ENCODE data around the gene PCDHB12.
"Not testable (repeated sequence)": the region's sequence is repeated elsewhere in the genome, so short reads cannot be mapped to it uniquely, and the experiment has no call there.

The PCDHB12 gene

DNA sequence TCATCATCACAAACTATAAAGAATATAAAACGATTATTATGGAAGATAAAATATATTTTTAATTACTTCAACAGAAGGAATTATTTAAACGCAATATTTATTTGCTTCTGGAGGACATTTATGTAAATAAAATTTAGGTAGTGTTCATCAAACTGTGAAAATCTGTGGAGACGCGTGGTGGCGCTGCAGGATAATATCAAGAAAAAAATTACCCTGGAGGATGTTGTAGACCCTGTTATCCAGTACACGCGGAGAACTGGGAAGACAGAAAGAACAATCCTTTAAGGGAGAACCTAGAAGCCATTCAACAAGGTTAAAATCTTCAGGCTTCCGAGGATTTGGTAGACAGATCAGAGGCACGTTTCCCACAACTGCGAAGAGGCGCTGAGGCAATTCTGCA, at the start of gene PCDHB12:
Gene PCDHB12, plus strand, starts transcription at position 242 of the 400 bp plus-strand sequence. CDS start 189 bp downstream, outside the sequence.
- DNase-seq, result no peak

DNA sequence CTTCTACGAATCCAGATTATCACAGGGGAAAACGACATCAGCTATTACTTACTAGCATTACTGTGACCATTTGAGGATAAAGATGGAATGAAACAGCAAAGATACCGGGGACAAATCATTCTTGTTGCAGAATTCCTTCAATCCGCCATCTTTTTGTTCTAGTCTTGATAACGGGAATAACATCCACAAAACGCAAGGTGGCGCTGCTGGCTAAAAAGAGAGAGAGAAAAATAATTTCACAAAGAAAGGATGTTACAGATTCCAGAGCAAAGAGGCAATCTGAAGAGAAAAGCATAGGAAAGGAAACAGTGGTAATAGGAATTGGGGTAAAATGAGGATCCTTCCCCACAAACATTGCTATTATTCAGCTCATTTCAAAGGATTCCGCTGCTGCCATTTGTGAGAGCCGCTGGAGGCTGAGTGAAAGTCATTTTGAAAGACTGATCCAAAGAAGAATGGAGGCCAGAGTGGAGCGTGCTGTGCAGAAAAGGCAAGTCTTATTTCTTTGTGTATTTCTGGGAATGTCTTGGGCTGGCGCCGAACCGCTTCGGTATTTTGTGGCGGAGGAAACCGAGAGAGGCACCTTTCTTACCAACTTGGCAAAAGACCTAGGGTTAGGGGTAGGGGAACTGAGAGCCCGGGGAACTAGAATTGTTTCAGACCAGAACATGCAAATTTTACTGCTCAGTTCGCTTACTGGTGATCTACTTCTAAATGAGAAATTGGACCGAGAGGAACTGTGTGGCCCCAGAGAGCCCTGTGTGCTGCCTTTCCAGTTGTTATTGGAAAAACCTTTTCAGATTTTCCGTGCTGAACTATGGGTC, 35.9 kb upstream of the PCDHB12 start, which contains the start of gene PCDHB7:
Gene PCDHB7, plus strand, starts transcription at position 264 of the 824 bp plus-strand sequence. Its CDS starts 192 bp downstream, at position 456.
- DNase-seq, result no peak

DNA sequence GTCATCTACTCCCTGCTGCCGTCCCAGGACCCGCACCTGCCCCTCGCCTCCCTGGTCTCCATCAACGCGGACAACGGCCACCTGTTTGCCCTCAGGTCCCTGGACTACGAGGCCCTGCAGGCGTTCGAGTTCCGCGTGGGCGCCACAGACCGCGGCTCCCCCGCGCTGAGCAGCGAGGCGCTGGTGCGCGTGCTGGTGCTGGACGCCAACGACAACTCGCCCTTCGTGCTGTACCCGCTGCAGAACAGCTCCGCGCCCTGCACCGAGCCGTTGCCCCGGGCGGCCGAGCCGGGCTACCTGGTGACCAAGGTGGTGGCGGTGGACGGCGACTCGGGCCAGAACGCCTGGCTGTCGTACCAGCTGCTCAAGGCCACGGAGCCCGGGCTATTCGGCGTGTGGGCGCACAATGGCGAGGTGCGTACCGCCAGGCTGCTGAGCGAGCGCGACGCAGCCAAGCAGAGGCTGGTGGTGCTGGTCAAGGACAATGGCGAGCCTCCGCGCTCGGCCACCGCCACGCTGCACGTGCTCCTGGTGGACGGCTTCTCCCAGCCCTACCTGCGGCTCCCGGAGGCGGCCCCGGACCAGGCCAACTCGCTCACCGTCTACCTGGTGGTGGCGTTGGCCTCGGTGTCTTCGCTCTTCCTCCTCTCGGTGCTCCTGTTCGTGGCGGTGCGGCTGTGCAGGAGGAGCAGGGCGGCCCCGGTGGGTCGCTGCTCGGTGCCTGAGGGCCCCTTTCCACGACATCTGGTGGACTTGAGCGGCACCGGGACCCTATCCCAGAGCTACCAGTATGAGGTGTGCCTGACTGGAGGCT, 34.0 kb upstream of the PCDHB12 start:
- not testable (repeated sequence) for DNase-seq

DNA sequence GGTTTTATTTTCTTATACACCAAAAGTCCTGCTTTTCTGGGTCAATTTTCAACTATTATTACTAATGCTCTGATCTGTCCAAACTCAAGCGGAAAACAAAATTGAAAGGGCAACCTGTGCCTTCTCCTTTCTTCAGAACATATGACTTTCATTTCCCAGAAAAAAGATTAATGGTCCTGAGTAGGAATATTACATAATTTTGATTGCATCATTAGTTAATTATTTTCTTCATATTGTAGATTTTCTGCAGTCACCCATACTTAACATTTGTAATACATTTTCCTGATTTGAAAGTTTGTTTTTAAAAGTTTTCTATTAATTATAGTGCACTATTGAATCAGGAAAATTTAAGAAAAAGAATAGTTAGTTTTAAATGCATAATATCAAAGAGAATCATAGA, 32.6 kb upstream of the PCDHB12 start:
- DNase-seq, result no peak

DNA sequence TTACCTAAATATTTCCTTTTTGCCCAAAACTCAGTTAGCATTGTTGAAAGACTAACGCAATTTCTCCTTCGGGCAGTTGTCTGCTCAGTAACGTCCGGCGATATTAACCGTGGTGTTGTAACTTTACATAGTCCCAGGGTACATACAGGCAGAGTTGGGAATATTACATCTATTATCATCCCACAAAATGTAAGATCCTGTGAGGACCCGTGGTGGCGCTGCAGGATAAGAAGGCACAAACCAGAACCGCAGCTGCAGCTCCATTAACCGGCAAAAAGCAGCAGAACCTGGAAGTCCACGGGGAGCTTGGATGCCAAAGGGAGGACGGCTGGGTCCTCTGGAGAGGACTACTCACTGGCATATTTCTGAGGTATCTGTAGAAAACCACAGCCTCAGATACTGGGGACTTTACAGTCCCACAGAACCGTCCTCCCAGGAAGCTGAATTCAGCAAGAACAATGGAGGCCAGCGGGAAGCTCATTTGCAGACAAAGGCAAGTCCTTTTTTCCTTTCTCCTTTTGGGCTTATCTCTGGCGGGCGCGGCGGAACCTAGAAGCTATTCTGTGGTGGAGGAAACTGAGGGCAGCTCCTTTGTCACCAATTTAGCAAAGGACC, 30.8 kb upstream of the PCDHB12 start, which contains the start of gene PCDHB8:
Gene PCDHB8, plus strand, starts transcription at position 214 of the 615 bp plus-strand sequence. Its CDS starts 245 bp downstream, at position 459.
- not testable (repeated sequence) for DNase-seq

DNA sequence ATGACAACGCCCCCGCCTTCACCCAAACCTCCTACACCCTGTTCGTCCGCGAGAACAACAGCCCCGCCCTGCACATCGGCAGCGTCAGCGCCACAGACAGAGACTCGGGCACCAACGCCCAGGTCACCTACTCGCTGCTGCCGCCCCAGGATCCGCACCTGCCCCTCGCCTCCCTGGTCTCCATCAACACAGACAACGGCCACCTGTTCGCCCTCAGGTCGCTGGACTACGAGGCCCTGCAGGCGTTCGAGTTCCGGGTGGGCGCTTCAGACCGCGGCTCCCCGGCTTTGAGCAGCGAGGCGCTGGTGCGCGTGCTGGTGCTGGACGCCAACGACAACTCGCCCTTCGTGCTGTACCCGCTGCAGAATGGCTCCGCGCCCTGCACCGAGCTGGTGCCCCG, 29.1 kb upstream of the PCDHB12 start:
- DNase-seq, result not testable (repeated sequence)

DNA sequence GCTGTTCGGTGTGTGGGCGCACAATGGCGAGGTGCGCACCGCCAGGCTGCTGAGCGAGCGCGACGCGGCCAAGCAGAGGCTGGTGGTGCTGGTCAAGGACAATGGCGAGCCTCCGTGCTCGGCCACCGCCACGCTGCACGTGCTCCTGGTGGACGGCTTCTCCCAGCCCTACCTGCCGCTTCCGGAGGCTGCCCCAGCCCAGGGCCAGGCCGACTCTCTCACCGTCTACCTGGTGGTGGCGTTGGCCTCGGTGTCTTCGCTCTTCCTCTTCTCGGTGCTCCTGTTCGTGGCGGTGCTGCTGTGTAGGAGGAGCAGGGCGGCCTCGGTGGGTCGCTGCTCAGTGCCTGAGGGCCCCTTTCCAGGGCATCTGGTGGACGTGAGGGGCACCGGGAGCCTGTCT, 28.6 kb upstream of the PCDHB12 start:
- DNase-seq, result not testable (repeated sequence)

DNA sequence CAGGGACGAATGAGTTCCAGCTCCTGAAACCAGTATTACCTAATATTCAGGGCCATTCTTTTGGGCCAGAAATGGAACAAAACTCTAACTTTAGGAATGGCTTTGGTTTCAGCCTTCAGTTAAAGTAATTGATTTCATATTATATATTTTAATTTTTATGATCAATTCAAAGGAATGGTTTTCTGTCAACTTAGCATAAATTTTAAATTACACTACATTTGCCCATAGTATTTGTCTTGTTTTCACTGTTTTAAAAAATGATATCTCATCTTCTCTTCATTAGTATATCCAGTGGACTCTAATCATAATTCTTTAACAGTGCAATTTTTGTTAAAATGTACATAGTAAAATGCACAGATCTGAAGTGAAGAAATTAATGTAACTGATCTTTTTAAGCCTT, 28.2 kb upstream of the PCDHB12 start:
- no peak for DNase-seq

DNA sequence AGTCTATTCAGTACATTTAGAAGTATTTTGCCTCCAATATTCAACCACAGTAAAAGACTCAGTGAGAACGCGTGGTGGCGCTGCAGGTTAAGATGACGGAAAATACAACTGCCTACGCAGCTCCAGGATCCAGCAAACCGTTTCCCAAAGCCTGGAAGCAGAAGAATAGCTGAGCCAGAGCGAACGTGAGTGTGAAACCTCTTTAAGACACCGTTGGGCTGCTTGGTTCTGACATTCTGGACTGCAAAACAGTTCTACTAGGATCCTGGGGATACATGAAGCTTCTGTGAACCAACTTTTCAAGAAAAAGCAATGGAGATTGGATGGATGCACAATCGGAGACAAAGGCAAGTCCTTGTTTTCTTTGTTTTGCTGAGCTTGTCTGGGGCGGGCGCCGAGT, 26.3 kb upstream of the PCDHB12 start, which contains the start of gene PCDHB16:
Gene PCDHB16, plus strand, starts transcription at position 140 of the 400 bp plus-strand sequence. Its CDS starts 173 bp downstream, at position 313.
- no peak for DNase-seq

DNA sequence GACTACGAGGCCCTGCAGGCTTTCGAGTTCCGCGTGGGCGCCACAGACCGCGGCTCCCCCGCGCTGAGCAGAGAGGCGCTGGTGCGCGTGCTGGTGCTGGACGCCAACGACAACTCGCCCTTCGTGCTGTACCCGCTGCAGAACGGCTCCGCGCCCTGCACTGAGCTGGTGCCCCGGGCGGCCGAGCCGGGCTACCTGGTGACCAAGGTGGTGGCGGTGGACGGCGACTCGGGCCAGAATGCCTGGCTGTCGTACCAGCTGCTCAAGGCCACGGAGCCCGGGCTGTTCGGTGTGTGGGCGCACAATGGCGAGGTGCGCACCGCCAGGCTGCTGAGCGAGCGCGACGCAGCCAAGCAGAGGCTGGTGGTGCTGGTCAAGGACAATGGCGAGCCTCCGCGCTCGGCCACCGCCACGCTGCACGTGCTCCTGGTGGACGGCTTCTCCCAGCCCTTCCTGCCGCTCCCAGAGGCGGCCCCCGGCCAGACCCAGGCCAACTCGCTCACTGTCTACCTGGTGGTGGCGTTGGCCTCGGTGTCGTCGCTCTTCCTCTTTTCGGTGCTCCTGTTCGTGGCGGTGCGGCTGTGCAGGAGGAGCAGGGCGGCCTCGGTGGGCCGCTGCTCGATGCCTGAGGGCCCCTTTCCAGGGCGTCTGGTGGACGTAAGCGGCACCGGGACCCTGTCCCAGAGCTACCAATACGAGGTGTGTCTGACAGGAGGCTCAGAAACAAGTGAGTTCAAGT, 24.2 kb upstream of the PCDHB12 start:
- DNase-seq, result not testable (repeated sequence)

DNA sequence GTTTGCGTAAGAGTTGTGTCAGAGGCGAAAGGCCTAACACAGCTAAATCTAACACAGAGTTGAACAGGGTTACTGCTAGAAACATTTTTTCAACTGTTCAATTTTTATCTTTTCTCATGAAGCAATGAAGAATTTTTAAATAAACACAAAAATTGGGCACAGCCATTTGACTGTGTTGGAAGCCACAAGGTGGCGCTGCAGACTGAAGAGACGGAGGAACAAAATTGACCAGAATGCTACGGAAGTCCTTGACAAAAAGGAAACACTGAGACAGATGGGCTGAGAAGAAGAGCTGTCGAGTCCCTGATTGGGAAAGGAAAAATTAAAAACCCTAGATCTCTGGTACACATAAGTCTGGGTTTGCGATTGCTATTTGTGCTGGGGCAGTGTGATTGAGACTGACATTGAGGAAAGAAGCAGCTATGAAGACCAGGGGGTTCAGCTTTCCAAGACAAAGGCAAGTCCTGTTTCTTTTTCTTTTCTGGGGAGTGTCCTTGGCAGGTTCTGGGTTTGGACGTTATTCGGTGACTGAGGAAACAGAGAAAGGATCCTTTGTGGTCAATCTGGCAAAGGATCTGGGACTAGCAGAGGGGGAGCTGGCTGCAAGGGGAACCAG, 21.5 kb upstream of the PCDHB12 start, which contains the start of gene PCDHB9:
Gene PCDHB9, plus strand, starts transcription at position 265 of the 616 bp plus-strand sequence. Its CDS starts 158 bp downstream, at position 423.
- DNase-seq, result no peak

DNA sequence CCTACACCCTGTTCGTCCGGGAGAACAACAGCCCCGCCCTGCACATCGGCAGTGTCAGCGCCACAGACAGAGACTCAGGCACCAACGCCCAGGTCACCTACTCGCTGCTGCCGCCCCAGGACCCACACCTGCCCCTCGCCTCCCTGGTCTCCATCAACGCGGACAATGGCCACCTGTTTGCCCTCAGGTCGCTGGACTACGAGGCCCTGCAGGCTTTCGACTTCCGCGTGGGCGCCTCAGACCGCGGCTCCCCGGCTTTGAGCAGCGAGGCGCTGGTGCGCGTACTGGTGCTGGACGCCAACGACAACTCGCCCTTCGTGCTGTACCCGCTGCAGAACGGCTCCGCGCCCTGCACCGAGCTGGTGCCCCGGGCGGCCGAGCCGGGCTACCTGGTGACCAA, 19.8 kb upstream of the PCDHB12 start:
- not testable (repeated sequence) for DNase-seq

DNA sequence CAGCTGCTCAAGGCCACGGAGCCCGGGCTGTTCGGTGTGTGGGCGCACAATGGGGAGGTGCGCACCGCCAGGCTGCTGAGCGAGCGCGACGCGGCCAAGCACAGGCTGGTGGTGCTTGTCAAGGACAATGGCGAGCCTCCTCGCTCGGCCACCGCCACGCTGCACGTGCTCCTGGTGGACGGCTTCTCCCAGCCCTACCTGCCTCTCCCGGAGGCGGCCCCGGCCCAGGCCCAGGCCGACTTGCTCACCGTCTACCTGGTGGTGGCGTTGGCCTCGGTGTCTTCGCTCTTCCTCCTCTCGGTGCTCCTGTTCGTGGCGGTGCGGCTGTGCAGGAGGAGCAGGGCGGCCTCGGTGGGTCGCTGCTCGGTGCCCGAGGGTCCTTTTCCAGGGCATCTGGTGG, 19.4 kb upstream of the PCDHB12 start:
- DNase-seq, result not testable (repeated sequence)

DNA sequence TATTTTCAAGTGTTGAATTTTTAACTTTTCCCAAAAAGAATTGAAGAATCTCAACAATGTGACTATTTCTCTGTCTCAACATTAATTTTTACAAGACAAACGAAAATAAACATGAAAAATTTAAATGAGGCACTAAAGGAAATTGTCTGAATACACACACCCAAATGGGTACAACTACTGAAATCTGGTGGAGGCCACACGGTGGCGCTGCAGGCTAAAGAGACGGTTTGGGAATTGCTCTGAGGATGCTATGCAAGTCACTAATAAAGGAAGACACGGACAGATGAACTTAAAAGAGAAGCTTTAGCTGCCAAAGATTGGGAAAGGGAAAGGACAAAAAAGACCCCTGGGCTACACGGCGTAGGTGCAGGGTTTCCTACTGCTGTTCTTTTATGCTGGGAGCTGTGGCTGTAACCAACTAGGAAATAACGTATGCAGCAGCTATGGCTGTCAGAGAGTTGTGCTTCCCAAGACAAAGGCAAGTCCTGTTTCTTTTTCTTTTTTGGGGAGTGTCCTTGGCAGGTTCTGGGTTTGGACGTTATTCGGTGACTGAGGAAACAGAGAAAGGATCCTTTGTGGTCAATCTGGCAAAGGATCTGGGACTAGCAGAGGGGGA, 16.3 kb upstream of the PCDHB12 start, which contains the start of gene PCDHB10:
Gene PCDHB10, plus strand, starts transcription at position 244 of the 616 bp plus-strand sequence. Its CDS starts 200 bp downstream, at position 444.
- no peak for DNase-seq

DNA sequence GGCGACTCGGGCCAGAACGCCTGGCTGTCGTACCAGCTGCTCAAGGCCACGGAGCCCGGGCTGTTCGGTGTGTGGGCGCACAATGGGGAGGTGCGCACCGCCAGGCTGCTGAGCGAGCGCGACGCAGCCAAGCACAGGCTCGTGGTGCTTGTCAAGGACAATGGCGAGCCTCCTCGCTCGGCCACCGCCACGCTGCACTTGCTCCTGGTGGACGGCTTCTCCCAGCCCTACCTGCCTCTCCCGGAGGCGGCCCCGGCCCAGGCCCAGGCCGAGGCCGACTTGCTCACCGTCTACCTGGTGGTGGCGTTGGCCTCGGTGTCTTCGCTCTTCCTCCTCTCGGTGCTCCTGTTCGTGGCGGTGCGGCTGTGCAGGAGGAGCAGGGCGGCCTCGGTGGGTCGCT, 14.2 kb upstream of the PCDHB12 start:
- not testable (repeated sequence) for DNase-seq

DNA sequence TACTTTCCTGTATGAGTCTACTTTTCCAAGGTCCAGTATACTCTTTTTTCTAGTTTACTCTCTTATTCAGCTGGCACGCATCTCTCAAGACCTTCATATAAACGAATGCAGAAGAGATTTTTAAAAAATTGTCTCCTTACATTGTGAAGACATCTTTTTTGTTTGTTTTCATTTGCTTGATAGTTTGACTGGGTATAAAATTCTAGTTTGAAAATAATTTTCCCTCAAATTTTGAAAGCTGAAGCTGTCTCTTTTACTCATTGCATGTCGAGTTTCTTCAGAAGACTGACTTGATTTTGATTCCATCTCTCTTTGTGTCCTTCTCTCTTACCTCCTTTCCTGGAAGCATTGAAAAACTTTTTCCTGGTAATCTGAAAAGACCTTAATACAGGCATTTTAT, 12.2 kb upstream of the PCDHB12 start:
- DNase-seq, result no peak

DNA sequence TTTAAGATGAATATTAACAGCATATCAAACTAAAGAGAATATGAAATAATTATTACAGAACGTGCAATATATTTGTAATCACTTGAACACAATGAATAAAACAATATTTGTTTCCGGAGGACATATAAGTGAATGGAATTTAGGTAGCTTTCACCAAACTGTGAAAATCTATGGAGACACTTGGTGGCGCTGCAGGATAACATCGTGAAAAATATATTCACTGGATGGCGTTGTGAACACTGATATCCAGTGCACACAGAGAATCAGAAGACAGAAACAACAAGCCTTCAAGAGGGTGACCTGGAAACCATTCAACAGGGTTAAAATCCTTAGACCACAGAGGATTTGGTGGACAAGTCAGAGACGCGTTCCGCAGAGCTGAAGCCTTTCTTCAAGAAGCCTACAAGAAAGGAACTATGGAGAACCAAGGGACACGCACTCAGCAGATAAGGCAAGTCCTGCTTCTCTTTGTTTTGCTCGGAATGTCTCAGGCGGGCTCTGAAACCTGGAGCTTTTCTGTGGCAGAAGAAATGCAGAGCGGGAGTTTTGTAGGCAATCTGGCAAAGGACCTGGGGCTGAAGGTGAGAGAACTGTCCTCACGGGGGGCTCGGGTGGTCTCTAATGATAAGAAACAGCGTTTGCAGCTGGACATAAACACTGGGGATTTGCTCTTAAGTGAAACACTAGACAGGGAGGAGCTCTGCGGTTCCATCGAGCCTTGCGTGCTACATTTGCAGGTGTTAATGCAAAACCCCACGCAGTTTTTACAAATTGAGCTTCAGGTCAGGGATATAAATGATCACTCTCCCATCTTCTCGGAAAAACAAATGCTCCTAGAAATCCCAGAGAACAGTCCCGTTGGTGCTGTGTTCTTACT, 8.9 kb upstream of the PCDHB12 start, which contains the start of gene PCDHB11:
Gene PCDHB11, plus strand, starts transcription at position 269 of the 877 bp plus-strand sequence. Its CDS starts 148 bp downstream, at position 417.
- DNase-seq, result no peak

DNA sequence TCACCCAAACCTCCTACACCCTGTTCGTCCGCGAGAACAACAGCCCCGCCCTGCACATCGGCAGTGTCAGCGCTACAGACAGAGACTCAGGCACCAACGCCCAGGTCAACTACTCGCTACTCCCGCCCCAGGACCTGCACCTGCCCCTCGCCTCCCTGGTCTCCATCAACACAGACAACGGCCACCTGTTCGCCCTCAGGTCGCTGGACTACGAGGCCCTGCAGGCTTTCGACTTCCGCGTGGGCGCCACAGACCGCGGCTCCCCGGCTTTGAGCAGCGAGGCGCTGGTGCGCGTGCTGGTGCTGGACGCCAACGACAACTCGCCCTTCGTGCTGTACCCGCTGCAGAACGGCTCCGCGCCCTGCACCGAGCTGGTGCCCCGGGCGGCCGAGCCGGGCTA, 7.4 kb upstream of the PCDHB12 start:
- DNase-seq, result not testable (repeated sequence)

DNA sequence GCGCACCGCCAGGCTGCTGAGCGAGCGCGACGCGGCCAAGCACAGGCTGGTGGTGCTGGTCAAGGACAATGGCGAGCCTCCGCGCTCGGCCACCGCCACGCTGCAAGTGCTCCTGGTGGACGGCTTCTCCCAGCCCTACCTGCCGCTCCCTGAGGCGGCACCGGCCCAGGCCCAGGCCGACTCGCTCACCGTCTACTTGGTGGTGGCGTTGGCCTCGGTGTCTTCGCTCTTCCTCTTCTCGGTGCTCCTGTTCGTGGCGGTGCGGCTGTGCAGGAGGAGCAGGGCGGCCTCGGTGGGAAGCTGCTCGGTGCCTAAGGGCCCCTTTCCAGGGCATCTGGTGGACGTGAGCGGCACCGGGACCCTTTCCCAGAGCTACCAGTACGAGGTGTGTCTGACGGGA, 6.9 kb upstream of the PCDHB12 start:
- DNase-seq, result not testable (repeated sequence)

DNA sequence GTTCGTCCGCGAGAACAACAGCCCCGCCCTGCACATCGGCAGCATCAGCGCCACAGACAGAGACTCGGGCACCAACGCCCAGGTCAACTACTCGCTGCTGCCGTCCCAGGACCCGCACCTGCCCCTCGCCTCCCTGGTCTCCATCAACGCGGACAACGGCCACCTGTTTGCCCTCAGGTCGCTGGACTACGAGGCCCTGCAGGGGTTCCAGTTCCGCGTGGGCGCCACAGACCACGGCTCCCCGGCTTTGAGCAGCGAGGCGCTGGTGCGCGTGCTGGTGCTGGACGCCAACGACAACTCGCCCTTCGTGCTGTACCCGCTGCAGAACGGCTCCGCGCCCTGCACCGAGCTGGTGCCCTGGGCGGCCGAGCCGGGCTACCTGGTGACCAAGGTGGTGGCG, 1.8 kb downstream of the PCDHB12 start:
- DNase-seq, result not testable (repeated sequence)
